NCI-H460 (cell line): Measurements from ENCODE around the gene ITGA3. TPM values are rescaled to one million over a fixed set of nuclear protein-coding genes. Genes with fewer than 3 reads are reported as not detected.
A peak's percentile ranks its signal among the peaks of the same experiment; 100 is the strongest.

Experiments used
- DNase-seq: peaks from one replicate; pipeline ENCODE4 v3.0.0-alpha.2; 2016; ENCODE audit warnings: low read depth; ENCODE audit errors: extremely low read depth
- total RNA-seq: library from RNA; depleted of rRNA; stranded (reverse); fragments of >200 nt; shearing (Covaris generic); gene quantifications from 2 replicates; pipeline ENCODE4 v1.2.3, GENCODE V29; 2014

ITGA3 gene
- total RNA-seq, 1 experiment from 2014 or later = 19.5 TPM

DNA sequence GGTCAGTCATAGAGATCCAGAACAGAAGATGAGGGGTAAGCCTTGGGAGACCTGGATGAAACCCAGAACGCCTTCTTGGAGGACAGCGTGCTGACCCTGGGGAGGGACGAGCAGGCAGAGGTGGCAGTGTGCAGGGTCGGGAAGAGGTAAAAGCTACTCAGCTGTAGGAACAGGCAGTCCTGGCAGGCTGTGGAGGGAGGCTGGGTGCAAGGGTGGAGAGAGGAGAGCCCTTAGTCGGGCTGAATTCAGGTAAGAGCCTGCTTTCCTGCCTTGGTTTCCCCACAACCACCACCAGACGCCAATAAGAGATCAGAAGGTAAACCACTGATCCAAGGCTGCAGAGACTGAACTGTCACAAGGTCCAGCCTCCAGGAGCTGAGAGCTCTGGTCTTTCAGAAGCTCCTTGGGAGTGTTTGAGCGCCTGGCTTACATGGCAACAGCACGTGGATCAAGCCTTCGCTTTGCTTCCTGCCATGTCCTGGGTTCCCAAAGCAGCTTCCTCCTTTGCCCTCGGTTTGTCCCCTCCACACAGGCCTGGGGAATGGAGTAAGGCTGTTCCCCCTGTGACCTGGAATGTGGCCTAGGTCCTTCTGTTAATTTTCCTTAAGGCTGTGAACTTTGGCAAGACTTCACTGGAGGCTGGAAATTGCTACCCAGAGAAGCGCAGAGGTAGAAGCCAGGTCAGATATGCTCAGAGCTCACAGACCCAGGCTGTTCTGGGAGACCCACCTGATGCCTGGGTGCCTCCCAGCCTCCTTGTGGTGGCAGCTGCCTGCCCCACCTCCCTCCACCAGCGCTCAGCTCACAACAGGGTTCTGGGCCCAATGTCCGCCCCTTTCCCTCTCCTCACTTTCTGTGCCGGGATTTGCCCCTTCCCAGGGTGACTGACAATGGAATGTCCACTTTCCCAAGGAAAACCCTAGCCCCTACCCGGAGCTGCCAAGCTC is 35.3 kb downstream of the ITGA3 start:
- no peak for DNase-seq

GRCh38 chr17:50091918-50092285 is 36.0 kb downstream of the ITGA3 start:
- DNase-seq = no peak

DNA sequence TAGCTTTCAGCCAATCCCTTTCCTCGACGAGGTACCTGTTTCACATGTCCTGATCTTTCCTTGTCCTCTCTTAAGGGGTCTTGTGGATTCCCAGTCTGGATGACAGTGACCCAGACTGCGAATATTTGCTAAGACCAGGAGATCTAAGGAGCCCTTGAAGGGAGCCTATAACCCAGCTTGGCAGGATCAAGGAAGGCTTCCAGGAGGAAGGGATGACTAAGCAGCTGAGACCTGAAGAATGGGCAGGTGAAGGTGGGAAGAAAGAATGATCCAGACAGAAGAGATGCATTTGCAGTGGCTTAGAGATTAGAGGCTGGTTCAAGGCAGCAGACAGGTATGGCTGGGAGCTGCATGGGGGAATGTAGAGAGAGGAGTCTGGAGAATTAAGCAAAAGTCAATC is 37.3 kb downstream of the ITGA3 start:
- no peak for DNase-seq

GRCh38 chr17:50093807-50094206 is 37.9 kb downstream of the ITGA3 start:
- DNase-seq = no peak

DNA sequence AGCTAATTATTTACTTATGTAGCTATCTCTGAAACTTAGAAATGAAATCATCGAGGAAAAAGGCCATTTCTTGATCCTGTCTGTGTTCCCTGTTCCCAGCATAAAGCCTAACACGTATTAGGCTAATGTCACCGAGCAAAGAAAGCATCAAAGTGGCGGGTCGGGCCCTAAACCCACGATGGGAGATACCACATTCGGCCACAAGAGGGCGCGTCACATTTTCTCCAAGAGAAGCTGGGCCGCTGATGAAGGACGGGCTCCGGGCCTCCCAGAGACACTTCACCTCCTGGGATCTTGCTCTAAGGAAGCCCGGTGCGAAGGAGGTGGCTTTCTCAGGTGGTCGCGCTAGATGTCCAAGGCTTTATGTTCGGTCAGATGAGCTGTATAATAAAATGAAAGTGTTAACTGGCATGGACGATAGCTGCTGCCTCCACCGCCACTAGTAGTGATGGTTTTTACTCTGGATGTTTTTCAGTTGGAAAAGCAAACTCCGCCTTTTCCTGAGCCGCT is 38.4 kb downstream of the ITGA3 start:
- DNase-seq = peak; percentile 81

DNA sequence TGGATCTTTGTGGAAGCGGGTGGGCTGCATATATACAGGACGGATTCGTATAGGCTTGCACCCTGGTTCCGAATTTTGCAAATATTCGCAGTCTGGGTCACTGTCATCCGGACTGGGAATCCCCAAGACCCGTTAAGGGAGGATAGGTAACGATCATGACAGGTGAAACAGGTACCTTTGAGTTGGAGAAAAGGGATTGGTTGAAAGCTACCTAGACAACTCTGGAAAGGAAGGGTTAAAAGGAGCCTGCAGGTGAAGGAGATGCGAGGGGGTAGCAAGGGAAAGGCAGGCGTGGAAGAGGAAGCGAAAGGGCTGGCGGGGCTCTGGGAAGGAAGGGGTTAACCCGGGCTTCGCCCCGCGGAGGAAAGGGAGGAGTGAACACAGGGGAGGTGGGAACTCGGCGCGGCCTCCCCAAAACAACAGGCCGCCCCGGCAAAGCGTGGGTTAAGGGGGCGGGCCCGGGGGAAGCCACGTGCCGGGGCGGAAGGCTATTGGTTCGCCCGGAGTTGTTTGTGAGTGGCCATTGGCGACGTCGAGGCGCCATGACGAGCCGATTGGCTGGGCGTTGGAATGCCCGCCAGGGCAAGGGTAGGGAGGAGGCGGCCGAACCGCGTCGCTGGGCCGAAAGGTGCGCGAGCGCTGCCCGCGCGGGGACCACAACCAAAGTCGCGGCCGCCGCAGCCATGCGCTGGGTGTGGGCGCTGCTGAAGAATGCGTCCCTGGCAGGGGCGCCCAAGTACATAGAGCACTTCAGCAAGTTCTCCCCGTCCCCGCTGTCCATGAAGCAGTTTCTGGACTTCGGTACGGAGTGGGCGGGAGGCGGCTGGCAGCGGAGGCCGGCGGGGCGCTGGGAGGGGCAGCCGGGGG is 39.1 kb downstream of the ITGA3 start, which contains the start of gene PDK2:
Gene PDK2 (plus strand): TSS at position 599 of the 867 bp plus-strand sequence. CDS start 85 bp downstream, at position 684.
- peak; percentile 78 for DNase-seq

DNA sequence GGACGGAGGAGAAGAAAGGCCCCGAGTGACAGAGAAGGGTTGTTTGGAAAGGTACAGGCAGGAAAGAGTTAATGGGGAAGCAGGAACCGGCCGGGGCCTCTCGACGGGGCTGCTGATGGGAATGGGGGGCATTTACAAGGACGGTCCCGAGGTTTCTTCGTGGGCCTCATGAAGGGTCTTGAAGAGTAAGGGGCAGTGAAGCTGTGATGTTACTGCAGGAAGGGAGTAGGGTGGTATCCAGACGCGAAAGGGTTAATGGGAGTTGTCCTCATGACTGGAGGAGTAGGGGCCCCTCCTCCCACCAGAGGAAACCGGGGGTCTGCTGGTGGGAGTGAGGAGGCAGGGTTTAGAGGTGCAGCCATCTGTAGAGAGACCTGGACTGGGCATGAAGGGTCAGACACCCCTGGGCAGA is 39.7 kb downstream of the ITGA3 start:
- no peak for DNase-seq

GRCh38 chr17:50096092-50096491 is 40.2 kb downstream of the ITGA3 start:
- DNase-seq = no peak

DNA sequence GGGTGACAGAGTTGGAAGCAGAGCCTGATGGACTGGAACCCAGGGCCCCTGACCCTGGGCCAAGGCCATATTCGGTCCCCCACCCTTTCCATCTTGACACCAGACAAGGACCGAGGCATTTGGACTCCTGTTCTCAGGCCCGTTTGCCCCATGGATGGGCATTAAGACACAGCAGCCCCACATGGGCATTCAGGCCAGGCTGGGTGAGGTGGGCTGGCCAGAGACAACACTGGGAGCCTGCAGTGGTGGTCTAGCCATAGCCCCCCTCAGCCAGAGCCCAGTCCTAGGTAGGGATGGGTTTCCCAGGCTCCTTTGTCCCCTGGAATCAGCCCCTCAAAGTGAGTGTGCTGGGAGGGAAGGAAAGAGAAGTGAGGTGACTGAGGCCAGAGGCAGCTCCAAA is 40.8 kb downstream of the ITGA3 start:
- DNase-seq = no peak

DNA sequence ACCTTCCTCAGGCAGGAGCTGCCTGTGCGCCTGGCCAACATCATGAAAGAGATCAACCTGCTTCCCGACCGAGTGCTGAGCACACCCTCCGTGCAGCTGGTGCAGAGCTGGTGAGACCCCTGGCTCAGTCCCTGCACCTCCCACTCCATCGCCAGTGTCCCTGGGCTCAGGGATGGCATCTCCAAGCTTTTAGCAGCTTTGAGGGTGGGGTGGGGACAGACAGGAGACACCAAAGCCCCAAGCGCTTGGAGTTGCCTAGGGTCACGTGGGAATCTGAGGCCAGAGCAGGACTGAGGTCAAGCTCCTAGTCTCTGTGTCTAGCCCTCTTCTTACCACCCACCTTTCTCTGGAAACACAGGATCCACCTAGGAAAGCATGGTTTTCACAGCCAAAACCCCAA is 41.5 kb downstream of the ITGA3 start:
- DNase-seq = no peak

DNA sequence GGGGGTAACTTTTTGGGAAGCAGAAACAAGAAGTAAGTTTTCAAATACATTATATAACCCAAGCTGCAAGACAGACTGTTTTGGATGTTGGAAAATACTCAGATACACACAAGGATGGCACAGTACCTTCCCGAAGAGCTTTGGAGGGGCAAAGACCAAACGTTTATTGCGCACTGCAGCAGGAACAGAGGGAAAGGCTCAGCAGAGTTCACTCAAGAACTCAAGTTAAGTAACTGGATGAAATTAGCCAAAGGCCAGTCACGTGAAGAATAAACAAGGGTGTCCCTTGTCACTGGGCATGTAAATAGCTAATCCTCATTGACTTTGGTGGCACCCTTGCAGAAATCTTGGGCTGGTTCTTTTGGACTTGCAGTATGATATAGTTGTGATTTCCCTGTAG is 42.0 kb downstream of the ITGA3 start:
- no peak for DNase-seq

DNA sequence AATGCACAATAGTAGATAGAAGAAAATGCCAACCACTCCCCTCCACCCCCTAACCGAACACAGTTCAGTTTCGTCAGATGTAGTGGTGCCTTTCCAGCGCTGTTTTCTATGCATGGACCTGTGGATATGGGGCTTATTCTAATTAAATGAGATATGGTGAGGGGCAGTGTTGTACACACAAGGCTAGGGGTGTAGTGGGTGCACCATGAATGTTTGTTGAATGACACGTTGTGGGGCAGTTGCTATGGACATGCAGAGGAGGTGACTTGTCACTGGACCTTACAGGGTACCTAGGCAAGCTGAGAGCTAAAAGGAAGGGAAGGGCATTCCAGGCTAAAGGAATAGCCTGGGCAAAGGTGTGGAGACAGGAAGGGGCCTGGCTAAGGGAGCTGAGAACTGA is 42.7 kb downstream of the ITGA3 start:
- DNase-seq = no peak

DNA sequence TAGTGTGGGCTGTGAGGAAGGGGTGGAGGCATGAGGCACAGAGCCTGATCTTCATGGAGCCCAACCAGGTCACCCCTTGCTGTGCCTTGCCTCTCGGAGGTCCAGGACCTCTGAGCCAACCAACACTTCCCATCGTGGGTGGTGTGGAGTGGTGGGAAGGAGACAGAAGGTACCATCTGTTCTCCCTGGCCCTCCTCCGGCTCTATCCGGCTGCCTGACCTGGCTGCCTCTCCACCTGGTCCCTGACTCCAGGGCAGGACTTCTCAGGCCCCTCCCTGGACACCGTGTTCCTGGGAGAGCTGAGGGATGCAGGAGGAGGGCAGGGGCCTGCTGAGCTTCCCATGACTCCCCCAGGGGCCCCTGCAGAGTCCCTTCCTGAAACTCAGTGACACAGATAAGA is 43.1 kb downstream of the ITGA3 start:
- no peak for DNase-seq

DNA sequence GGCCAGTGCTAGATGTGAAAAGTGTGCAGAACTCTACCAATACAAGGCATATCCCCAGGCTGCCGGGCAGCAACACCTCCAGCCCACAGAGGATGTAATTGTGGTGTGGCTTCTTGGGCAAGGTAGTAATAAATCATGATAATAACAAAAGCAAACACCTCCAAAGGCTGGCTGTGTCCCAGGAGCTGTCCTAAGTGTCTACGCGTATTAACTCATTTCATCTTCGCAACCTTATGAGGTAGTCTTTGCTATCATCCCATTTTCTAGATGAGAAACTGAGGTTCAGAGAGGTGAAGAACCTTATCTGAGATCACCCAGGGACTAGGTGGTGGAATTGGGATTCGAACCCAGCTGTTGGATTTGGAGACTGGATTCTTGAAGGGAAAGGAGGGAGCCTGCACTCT is 44.6 kb downstream of the ITGA3 start:
- no peak for DNase-seq

DNA sequence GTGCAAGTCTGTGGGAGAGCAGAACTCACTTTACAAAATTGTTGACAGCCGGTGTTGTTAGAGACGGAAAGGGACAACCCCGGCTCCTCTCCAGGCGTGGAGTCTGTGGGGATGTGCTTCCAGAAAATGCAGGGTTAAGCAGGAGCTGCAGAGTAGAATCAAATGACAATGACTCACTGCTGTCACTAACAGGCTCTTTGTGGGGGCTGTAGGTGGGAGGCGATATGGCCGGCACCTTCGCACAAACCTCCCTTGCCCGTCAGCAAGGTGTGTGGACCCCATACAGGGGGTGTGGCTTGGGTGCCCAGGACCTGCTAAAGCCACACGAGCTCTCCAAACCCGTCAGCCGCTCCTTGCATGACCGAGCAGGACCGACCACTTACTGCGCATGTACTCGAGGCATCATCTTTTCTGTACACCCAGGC is 45.0 kb downstream of the ITGA3 start:
- DNase-seq = no peak

GRCh38 chr17:50101346-50102163 is 45.6 kb downstream of the ITGA3 start:
- no peak for DNase-seq

DNA sequence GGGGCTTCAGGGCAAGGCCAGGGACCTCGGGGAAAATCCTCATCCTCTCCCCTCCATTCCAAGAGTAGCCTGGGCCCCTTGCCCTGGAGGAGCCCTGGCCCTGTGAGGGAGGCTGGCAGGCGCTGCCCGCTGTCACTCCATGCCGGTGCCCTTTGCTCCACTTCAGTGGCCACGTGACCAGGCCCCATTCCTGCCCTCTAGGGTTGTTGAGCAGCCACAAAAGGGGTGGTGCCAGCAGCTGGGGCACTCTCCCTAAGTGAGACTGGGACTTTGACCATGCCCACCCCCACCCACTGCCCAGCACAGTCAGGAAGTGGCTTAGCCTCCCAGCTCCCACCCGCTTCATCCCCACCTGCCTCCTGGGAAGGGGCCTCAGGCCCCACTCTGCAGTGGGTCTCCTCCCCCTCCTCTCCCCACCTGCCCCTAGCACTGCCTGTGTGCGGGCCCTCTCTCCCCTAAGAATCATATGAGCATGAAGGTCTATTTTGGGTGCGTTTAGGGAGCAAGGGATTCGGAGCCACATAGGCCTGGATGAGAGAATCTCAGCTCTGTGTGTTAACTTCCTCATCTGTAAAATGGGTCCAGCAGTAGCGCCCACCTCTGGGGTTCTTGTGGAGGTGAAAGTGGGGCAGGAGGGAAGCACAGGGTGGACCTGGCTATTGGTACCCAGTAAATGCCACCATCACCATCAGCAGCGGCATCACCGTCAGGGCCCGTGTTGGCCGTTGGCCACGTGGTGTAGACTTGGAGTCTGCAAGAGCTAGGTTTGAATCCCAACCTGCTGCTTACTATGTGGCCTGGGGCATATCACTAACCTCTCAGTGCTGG is 46.5 kb downstream of the ITGA3 start:
- no peak for DNase-seq

DNA sequence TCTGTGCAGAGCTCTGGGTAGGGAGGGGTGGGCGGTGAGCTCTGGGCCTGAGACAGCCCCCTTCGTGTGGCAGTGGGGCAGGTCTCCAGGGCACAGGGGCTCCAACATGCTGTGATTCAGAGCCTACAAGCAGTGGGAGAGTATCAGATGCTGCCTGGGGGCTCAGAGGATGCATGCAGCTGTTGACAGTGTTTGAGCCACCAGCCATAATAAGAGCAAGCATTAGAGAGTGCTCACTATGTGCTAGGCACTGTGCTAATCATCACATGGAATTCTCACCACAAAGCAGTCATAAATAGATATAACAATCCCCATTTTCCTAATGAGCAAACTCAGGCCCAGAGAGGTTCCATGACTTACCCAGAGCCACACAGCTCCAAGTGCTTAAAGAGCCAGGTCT is 47.3 kb downstream of the ITGA3 start:
- no peak for DNase-seq

GRCh38 chr17:50103941-50104340 is 48.0 kb downstream of the ITGA3 start:
- no peak for DNase-seq

- DNase-seq = no peak
Measured at GRCh38 chr17:50105811-50106210, 49.9 kb downstream of the ITGA3 start.
